A549 (cell line): ENCODE data around the gene TFAM.

Experiments used
- CEBPB ChIP-seq, 2 experiments: fragments of >200 bp in 1 of 2; sonication (Bioruptor Twin) in 1 of 2; formaldehyde crosslinking in 1 of 2; IDR thresholded peaks; 2 replicates each; pipeline ENCODE4 v1.6.1; 2012 to 2016
- CHD2 ChIP-seq: fragments of 150-350 bp; IDR thresholded peaks from 2 replicates; pipeline ENCODE4 v1.6.1; 2014; ENCODE audit warnings: low read length; ENCODE audit not compliant: partially characterized antibody
- CTCF ChIP-seq: fragments of >200 bp; sonication (Bioruptor Twin); formaldehyde crosslinking; IDR thresholded peaks from 3 replicates; pipeline ENCODE4 v1.5.1; 2016
- FOSB ChIP-seq: fragments of 250-450 bp; sonication (Bioruptor Pico); IDR thresholded peaks from 2 replicates; pipeline ENCODE4 v1.5.0; 2020; ENCODE audit warnings: mild to moderate bottlenecking, moderate library complexity
- HOXA7 ChIP-seq: fragments of 250-450 bp; sonication (Bioruptor Pico); IDR thresholded peaks from 2 replicates; pipeline ENCODE4 v1.5.0; 2020; ENCODE audit warnings: mild to moderate bottlenecking, moderate library complexity
- KDM1A ChIP-seq: fragments of 200-600 bp; sonication (generic); IDR thresholded peaks from 2 replicates; pipeline ENCODE4 v1.6.1; 2016; ENCODE audit warnings: low read depth, mild to moderate bottlenecking
- KDM5A ChIP-seq: fragments of 200-600 bp; sonication (generic); IDR thresholded peaks from 2 replicates; pipeline ENCODE4 v1.6.1; 2016; ENCODE audit warnings: antibody characterized with exemption, mild to moderate bottlenecking
- POLR2A ChIP-seq: IDR thresholded peaks from 2 replicates; pipeline ENCODE4 v1.6.1; 2012; ENCODE audit warnings: mild to moderate bottlenecking, low read length
- POLR2AphosphoS2 ChIP-seq: conservative IDR thresholded peaks from 2 replicates; pipeline ENCODE4 v1.6.1; 2012; ENCODE audit warnings: low read length, improper control_type of control experiment, inconsistent platforms
- SMC3 ChIP-seq: fragments of >200 bp; sonication (Bioruptor Twin); formaldehyde crosslinking; IDR thresholded peaks from 3 replicates; pipeline ENCODE4 v1.6.1; 2018; ENCODE audit warnings: inconsistent platforms
- USF2 ChIP-seq: fragments of 450-650 bp; IDR thresholded peaks from 2 replicates; pipeline ENCODE4 v1.6.1; 2014; ENCODE audit warnings: antibody characterized with exemption
- ZFP36 ChIP-seq: fragments of 450-650 bp; IDR thresholded peaks from 2 replicates; pipeline ENCODE4 v1.6.1; 2014; ENCODE audit warnings: borderline replicate concordance; ENCODE audit not compliant: partially characterized antibody

- TF ChIP-seq HOXA7 (CRISPR knock-in tag): no peak
- no peak for TF ChIP-seq SMC3
- TF ChIP-seq USF2: no peak
- TF ChIP-seq KDM1A: no peak
- TF ChIP-seq CTCF: no peak
- TF ChIP-seq POLR2AphosphoS2: no peak
- no peak for TF ChIP-seq POLR2A
- TF ChIP-seq FOSB (CRISPR knock-in tag): no peak
- TF ChIP-seq KDM5A: no peak
- no peak for TF ChIP-seq CEBPB (IDR thresholded peaks at IDR 0.05)
- no peak for TF ChIP-seq ZFP36
- TF ChIP-seq CHD2: no peak
Observed at GRCh38 chr10:58384544-58384998, 639 bp upstream of the TFAM start.
